ENCODE results near the gene TMCC2.
A peak's percentile ranks its signal among the peaks of the same experiment; 100 is the strongest.

The TMCC2 gene

GRCh38 chr1:205199931-205200299 lies 27.8 kb upstream of the TMCC2 start:
- TF ChIP-seq, protein P1, sequence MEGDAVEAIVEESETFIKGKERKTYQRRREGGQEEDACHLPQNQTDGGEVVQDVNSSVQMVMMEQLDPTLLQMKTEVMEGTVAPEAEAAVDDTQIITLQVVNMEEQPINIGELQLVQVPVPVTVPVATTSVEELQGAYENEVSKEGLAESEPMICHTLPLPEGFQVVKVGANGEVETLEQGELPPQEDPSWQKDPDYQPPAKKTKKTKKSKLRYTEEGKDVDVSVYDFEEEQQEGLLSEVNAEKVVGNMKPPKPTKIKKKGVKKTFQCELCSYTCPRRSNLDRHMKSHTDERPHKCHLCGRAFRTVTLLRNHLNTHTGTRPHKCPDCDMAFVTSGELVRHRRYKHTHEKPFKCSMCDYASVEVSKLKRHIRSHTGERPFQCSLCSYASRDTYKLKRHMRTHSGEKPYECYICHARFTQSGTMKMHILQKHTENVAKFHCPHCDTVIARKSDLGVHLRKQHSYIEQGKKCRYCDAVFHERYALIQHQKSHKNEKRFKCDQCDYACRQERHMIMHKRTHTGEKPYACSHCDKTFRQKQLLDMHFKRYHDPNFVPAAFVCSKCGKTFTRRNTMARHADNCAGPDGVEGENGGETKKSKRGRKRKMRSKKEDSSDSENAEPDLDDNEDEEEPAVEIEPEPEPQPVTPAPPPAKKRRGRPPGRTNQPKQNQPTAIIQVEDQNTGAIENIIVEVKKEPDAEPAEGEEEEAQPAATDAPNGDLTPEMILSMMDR (IDR thresholded peaks at IDR 0.05; ENCODE audit: poor library complexity, severe bottlenecking): no peak
- Histone ChIP-seq H3K27me3 (ENCODE audit: insufficient read depth, poor library complexity, severe bottlenecking) (no peaks in the 10 kb centered on the region), H3K4me1 (ENCODE audit: insufficient read depth, poor library complexity, severe bottlenecking) (peaks cover 5% of the 10 kb centered on the region), H3K36me3 (ENCODE audit: low read depth) (no peaks in the 10 kb centered on the region), H3K27ac (ENCODE audit: poor library complexity, severe bottlenecking) (no peak overlapping the region), H3K9me3 (ENCODE audit: severe bottlenecking) (no peaks in the 10 kb centered on the region), H3K4me3 (ENCODE audit: severe bottlenecking) (no peak overlapping the region)
- no peak for DNase-seq (ENCODE audit: low spot score)
- no peak for ATAC-seq (ENCODE audit: low read depth)

GRCh38 chr1:205204552-205204951 lies 23.2 kb upstream of the TMCC2 start:
- Histone ChIP-seq H3K27ac (ENCODE audit: poor library complexity, severe bottlenecking) (no peak overlapping the region), H3K9me3 (ENCODE audit: severe bottlenecking) (no peaks in the 10 kb centered on the region), H3K4me3 (ENCODE audit: severe bottlenecking) (no peak overlapping the region), H3K36me3 (ENCODE audit: low read depth) (no peaks in the 10 kb centered on the region), H3K27me3 (ENCODE audit: insufficient read depth, poor library complexity, severe bottlenecking) (no peaks in the 10 kb centered on the region), H3K4me1 (ENCODE audit: insufficient read depth, poor library complexity, severe bottlenecking) (peaks cover 5% of the 10 kb centered on the region)
- ATAC-seq (ENCODE audit: low read depth) (peak; percentile 54; the same call in 2 of the 3 replicates), DNase-seq (ENCODE audit: low spot score) (no peak)
- TF ChIP-seq, protein P1 (IDR thresholded peaks at IDR 0.05; ENCODE audit: poor library complexity, severe bottlenecking): no peak

DNA sequence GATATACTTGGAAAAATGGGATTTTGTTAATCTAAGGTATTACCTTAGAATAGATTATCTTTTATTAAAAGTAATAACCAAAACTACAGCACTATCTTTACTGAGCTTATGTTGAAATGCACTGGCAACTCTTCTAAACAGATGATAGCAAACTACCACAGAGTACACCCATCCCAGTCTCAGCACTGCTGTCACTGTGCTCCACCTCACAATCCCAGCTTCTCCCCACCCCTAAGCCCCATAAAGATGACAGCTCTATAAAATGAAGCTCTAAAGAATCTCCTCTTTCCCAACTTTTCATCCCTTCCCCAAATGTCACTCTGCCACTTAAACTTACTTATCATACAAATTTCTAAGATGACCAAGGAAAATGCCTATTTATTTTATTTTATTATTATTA lies 22.7 kb upstream of the TMCC2 start:
- TF ChIP-seq, protein P1 (IDR thresholded peaks at IDR 0.05; ENCODE audit: poor library complexity, severe bottlenecking): no peak
- ATAC-seq (ENCODE audit: low read depth) (no peak), DNase-seq (ENCODE audit: low spot score) (no peak)
- no peaks in the 10 kb centered on the region for H3K9me3 ChIP-seq (ENCODE audit: severe bottlenecking)
- no peak overlapping the region for H3K4me3 ChIP-seq (ENCODE audit: severe bottlenecking)
- no peaks in the 10 kb centered on the region for H3K27me3 ChIP-seq (ENCODE audit: insufficient read depth, poor library complexity, severe bottlenecking)
- no peak overlapping the region for H3K27ac ChIP-seq (ENCODE audit: poor library complexity, severe bottlenecking)
- no peaks in the 10 kb centered on the region for H3K36me3 ChIP-seq (ENCODE audit: low read depth)
- peaks cover 7% of the 10 kb centered on the region for H3K4me1 ChIP-seq (ENCODE audit: insufficient read depth, poor library complexity, severe bottlenecking)

DNA sequence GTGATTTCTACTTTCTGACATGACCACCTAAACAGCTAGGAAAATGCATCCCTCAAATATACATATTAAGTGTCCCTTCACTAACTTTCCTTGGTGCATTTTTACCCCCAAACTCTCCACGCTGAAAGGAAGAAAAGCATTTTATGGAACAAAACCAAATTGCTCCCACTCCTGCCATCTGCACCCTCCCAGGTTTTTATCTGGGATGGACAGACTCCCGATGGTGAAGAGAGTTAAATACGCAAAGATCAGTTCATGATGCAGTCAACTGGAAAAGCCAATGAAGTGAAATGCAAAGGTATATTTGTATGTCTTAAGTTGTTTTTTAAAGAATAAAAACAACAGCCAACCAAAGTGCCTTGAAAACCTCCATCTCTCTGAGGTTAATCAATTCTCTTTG lies 18.9 kb upstream of the TMCC2 start:
- H3K36me3 ChIP-seq (ENCODE audit: low read depth): no peaks in the 10 kb centered on the region
- no peaks in the 10 kb centered on the region for H3K27me3 ChIP-seq (ENCODE audit: insufficient read depth, poor library complexity, severe bottlenecking)
- H3K4me3 ChIP-seq (ENCODE audit: severe bottlenecking): no peak overlapping the region
- H3K27ac ChIP-seq (ENCODE audit: poor library complexity, severe bottlenecking): no peak overlapping the region
- DNase-seq (ENCODE audit: low spot score) (no peak), ATAC-seq (ENCODE audit: low read depth) (no peak)
- TF ChIP-seq, protein P1 (IDR thresholded peaks at IDR 0.05; ENCODE audit: poor library complexity, severe bottlenecking): no peak
- peaks cover 9% of the 10 kb centered on the region for H3K4me1 ChIP-seq (ENCODE audit: insufficient read depth, poor library complexity, severe bottlenecking)
- no peaks in the 10 kb centered on the region for H3K9me3 ChIP-seq (ENCODE audit: severe bottlenecking)

DNA sequence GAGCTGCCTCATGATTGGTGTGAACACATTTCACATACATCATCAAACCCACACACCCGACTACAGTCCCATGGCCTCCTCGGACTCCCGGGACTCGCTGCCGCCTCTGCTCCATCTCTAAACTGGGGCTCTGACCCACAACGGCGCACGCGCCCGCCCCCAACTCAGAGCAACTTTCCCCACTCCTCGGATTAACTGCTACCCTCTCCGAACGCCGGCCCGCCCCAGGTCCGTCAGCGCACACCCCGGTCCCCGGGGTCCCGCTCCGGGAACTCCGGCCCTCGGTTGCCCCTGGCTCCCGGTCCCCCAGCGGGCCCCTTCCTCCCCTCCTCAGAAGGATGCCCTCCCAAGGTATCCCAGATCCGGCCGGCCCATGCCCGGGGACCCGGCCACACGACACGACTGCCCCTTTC lies 17.0 kb upstream of the TMCC2 start:
- peak overlapping the region; percentile 42 for H3K27ac ChIP-seq (ENCODE audit: poor library complexity, severe bottlenecking)
- no peaks in the 10 kb centered on the region for H3K27me3 ChIP-seq (ENCODE audit: insufficient read depth, poor library complexity, severe bottlenecking)
- ATAC-seq (ENCODE audit: low read depth) (no peak; the same call in none of the 3 replicates), DNase-seq (ENCODE audit: low spot score) (no peak)
- TF ChIP-seq, protein P1 (IDR thresholded peaks at IDR 0.05; ENCODE audit: poor library complexity, severe bottlenecking): no peak
- H3K9me3 ChIP-seq (ENCODE audit: severe bottlenecking): no peaks in the 10 kb centered on the region
- peaks cover 4% of the 10 kb centered on the region for H3K4me1 ChIP-seq (ENCODE audit: insufficient read depth, poor library complexity, severe bottlenecking)
- no peaks in the 10 kb centered on the region for H3K36me3 ChIP-seq (ENCODE audit: low read depth)
- peak overlapping the region; percentile 78 for H3K4me3 ChIP-seq (ENCODE audit: severe bottlenecking)

Measured in RWPE2 (cell line).